ENCODE data around the gene NRP1.

Gene NRP1

GRCh38 chr10:33254556-33255160, 79.8 kb downstream of the NRP1 start:
- H3K36me3 ChIP-seq (ENCODE audit: control insufficient read depth, low read length) = no peaks in the 10 kb centered on the region
- H3K9me3 ChIP-seq (ENCODE audit: control insufficient read depth, insufficient read depth, low read length) = no peaks in the 10 kb centered on the region
- no peaks in the 10 kb centered on the region for H3F3A ChIP-seq (ENCODE audit: control insufficient read depth, insufficient read depth)
- no peak overlapping the region for H3K4me3 ChIP-seq (ENCODE audit: low read length)
- no peaks in the 10 kb centered on the region for H4K20me1 ChIP-seq (ENCODE audit: control insufficient read depth, insufficient read depth, low read depth, low read length)
- H3K9me2 ChIP-seq (replicated peaks; ENCODE audit: control insufficient read depth, low read length) = no peaks in the 10 kb centered on the region
- H3K27ac ChIP-seq (ENCODE audit: low read depth, low read length) = no peak overlapping the region
- no peaks in the 10 kb centered on the region for H3K79me2 ChIP-seq (ENCODE audit: control insufficient read depth, low read length)
- no peaks in the 10 kb centered on the region for H3K4me1 ChIP-seq (ENCODE audit: control insufficient read depth, low read length)
- no peaks in the 10 kb centered on the region for H3K27me3 ChIP-seq (ENCODE audit: control insufficient read depth, low read length)
- TF ChIP-seq EZH2phosphoT487 (IDR thresholded peaks at IDR 0.05; ENCODE audit: borderline replicate concordance, low read length) (no peak), CTCF (IDR thresholded peaks at IDR 0.05; ENCODE audit: low read depth, low read length, poor library complexity, severe bottlenecking) (no peak)
- no peak overlapping the region for H3K4me2 ChIP-seq (ENCODE audit: low read length)

DNA sequence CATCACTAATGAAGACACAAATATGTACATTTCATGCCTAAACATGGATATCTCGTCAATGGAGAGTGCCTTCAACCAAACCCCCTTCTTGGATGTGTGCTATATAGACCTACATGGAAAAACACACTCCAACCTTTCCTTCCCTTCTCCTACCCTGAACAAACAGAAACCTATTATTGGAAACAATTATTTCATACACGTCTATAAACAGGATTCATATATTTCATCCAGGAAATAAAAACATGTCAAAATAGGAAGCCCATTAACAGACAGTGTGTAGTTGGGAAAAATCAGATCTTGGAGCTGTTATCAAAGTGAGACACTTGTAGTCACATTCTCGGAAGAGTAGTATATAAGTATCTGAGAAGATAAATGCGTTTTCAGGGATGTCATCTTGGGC, 81.1 kb downstream of the NRP1 start:
- H3K4me3 ChIP-seq (ENCODE audit: low read length) = no peak overlapping the region
- no peaks in the 10 kb centered on the region for H3K4me1 ChIP-seq (ENCODE audit: control insufficient read depth, low read length)
- no peaks in the 10 kb centered on the region for H3K9me2 ChIP-seq (replicated peaks; ENCODE audit: control insufficient read depth, low read length)
- H3K9me3 ChIP-seq (ENCODE audit: control insufficient read depth, insufficient read depth, low read length) = no peaks in the 10 kb centered on the region
- no peaks in the 10 kb centered on the region for H3K79me2 ChIP-seq (ENCODE audit: control insufficient read depth, low read length)
- no peaks in the 10 kb centered on the region for H3K36me3 ChIP-seq (ENCODE audit: control insufficient read depth, low read length)
- no peak overlapping the region for H3K27ac ChIP-seq (ENCODE audit: low read depth, low read length)
- H3K4me2 ChIP-seq (ENCODE audit: low read length) = no peak overlapping the region
- no peak for TF ChIP-seq CTCF (IDR thresholded peaks at IDR 0.05; ENCODE audit: low read depth, low read length, poor library complexity, severe bottlenecking)
- no peak for TF ChIP-seq EZH2phosphoT487 (IDR thresholded peaks at IDR 0.05; ENCODE audit: borderline replicate concordance, low read length)
- no peaks in the 10 kb centered on the region for H3F3A ChIP-seq (ENCODE audit: control insufficient read depth, insufficient read depth)
- no peaks in the 10 kb centered on the region for H3K27me3 ChIP-seq (ENCODE audit: control insufficient read depth, low read length)
- H4K20me1 ChIP-seq (ENCODE audit: control insufficient read depth, insufficient read depth, low read depth, low read length) = no peaks in the 10 kb centered on the region

GRCh38 chr10:33252794-33253203, 81.7 kb downstream of the NRP1 start:
- no peak overlapping the region for H3K4me3 ChIP-seq (ENCODE audit: low read length)
- no peaks in the 10 kb centered on the region for H3K79me2 ChIP-seq (ENCODE audit: control insufficient read depth, low read length)
- H3K27ac ChIP-seq (ENCODE audit: low read depth, low read length) = no peak overlapping the region
- H3K4me2 ChIP-seq (ENCODE audit: low read length) = no peak overlapping the region
- H4K20me1 ChIP-seq (ENCODE audit: control insufficient read depth, insufficient read depth, low read depth, low read length) = no peaks in the 10 kb centered on the region
- TF ChIP-seq EZH2phosphoT487 (IDR thresholded peaks at IDR 0.05; ENCODE audit: borderline replicate concordance, low read length) (no peak), CTCF (IDR thresholded peaks at IDR 0.05; ENCODE audit: low read depth, low read length, poor library complexity, severe bottlenecking) (no peak)
- H3F3A ChIP-seq (ENCODE audit: control insufficient read depth, insufficient read depth) = no peaks in the 10 kb centered on the region
- no peaks in the 10 kb centered on the region for H3K36me3 ChIP-seq (ENCODE audit: control insufficient read depth, low read length)
- H3K27me3 ChIP-seq (ENCODE audit: control insufficient read depth, low read length) = no peaks in the 10 kb centered on the region
- no peaks in the 10 kb centered on the region for H3K9me2 ChIP-seq (replicated peaks; ENCODE audit: control insufficient read depth, low read length)
- no peaks in the 10 kb centered on the region for H3K4me1 ChIP-seq (ENCODE audit: control insufficient read depth, low read length)
- no peaks in the 10 kb centered on the region for H3K9me3 ChIP-seq (ENCODE audit: control insufficient read depth, insufficient read depth, low read length)
